T-helper 9 cell (primary cell): Measurements from ENCODE around the gene TUFT1.

Experiments
- DNase-seq: peaks from one replicate; pipeline ENCODE4 v3.0.0-alpha.2; 2020

The TUFT1 gene

GRCh38 chr1:151539321-151540020, 638 bp upstream of the TUFT1 start:
- no peak for DNase-seq

- DNase-seq: no peak
Observed at GRCh38 chr1:151540982-151541377, 871 bp downstream of the TUFT1 start.

GRCh38 chr1:151541752-151542151, 1.6 kb downstream of the TUFT1 start:
- no peak for DNase-seq

GRCh38 chr1:151542710-151543129, 2.6 kb downstream of the TUFT1 start:
- DNase-seq: no peak

DNA sequence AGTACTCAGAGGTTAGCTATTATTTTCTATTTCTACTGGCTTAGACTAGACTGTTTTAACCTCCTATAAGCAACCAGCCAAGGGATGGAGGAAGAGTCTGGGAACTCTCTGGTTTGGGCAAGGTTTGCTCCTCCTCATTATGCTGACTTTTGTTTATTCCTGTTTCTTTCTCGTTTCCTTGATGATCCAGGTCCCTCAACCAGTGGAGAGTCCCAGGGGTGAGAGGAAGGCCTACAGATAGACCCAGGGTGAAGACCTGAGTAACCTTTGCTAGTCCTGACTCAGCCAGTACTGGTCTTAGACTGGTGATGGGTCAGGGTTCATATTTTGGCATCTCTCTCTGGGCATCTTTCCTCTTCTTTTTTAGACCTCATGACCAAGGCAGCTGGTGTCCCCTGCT, 5.4 kb downstream of the TUFT1 start:
- no peak for DNase-seq

DNA sequence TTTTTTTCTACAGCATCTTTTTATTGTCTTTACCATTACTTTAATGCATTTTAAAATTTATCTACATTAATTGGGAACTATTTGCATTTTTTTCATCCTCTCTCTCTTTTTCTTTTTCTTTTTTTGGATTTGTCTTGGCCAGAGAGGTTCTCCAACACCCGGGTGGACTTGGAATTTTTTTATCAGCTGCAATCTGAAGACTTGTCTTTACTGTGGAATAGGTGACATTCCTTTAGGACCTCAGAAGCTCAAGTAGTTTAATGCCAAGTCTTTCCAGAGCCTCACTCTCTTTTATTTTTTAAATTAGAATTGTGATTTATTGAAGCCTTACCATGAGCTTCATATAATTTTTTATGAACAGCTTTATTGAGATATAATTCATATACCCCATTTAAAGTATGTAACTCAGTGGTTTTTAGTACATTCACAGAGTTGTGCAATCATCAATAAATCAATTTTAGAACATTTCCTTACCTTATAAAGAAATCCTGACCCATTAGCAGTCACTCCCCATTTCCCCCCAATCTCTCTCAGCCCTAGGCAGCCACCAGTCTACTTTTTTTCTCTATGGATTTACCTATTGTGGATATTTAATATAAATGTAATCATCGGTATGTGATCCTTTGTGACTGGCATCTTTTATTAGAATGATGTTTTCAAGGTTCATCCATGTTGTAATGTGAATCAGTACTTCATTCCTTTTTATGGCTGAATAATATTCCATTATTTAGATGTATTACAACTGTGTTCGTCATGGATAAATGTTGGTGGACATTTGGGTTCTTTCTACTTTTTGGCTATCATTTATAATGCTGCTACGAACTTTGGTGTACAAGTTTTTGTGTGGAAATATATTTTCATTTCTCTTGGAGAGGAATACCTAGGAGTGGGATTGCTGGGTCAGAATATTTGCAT, 6.2 kb downstream of the TUFT1 start:
- DNase-seq: no peak

DNA sequence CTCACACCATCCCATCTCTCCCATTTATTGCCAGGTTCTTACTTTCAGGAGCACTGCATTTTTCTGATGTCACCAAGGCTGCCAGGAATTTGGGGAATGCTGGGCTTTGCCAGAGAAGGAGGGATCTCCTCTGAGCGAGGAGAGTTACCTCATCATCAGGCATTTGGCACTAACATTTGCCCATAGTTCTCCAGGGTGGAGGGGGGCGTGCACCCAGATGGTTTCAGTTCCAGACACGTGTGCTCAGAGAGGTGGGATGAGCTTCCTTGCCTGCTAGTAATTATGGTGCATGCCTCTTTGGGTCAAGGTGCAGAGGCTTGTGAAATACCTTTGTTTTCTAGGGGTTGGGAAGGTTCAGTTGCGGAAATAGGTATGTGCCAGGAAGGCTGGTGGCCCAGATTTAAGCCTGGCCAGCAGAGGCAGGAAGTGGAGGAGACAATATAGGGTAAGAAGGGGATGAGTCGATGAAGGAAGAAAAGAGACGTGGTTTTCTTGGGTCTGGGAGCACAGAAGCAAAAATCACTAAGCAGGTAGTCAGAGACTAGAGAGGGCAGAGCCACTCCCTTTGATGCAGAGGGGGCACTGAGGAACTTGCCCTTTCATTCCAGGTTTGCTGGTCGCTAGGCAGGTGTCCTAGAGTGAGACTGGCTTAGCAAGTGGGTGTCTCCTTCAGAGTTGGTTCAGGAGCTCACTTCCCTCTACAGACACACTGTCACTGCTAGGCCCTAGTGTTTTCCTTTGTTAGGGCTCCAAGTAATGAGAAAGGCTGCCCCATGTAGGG, 7.2 kb downstream of the TUFT1 start:
- DNase-seq: no peak

- DNase-seq: no peak
Observed at GRCh38 chr1:151547900-151548230, 7.8 kb downstream of the TUFT1 start.

DNA sequence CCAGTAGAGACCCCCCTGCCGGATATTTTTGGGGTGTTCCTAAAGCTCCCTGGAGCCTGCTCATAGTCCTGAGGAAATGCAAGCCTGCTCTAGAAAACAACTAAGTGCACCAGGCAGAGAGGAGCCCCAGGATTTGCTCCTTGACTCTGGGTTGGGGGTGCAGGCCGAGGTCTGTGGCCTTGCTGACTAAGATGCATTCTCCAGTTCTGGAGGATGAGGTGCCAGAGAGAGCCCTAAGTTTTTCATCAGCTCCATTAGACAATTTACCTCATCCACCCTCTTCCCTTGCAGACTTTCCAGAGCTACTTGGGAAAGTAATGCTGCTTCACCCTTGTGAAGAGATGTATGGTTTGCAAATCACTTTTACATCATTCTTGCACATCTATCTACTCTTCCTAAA, 9.1 kb downstream of the TUFT1 start:
- no peak for DNase-seq

- no peak for DNase-seq
Observed at GRCh38 chr1:151553659-151554058, 13.6 kb downstream of the TUFT1 start.

- no peak for DNase-seq
Observed at GRCh38 chr1:151556052-151556451, 15.9 kb downstream of the TUFT1 start.

- DNase-seq: no peak
Observed at GRCh38 chr1:151562661-151563060, 22.6 kb downstream of the TUFT1 start.

GRCh38 chr1:151563376-151563775, 23.3 kb downstream of the TUFT1 start:
- no peak for DNase-seq

DNA sequence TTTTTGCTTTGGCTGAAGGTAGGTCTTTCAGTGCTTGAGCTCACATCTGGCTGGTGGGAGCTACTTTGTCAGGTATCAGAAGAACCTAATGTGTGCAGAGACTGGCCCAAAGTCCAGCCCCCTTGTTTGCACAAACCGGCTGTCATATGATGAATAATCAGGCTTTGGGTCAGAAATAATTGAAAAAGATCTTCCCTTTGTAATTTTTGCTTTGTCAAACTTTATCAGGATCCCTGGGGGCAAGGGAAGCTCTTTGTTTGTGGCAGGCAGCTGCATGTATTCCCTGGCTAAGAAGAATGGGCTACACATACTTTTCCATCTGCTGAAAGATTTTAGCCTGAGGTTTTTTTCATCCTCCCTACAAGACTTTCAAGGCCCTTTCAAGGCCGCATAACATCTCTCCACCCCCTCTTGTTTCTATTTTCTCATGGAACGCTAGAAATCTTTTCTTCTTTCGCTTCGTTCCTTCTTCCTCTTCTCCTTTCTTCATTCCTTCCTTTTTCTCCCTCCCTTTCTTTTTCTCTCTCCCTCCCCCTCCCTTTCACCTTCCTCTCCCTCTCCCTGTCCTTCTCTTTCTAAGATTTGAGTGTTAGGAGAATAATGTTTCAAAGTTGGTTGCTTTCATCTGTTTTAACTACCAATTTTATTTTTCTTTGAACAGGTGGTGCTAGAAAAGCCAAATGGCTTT, 25.5 kb downstream of the TUFT1 start:
- DNase-seq: no peak

GRCh38 chr1:151568626-151569088, 28.5 kb downstream of the TUFT1 start:
- DNase-seq: peak; percentile 5

GRCh38 chr1:151570819-151571218, 30.7 kb downstream of the TUFT1 start:
- no peak for DNase-seq

DNA sequence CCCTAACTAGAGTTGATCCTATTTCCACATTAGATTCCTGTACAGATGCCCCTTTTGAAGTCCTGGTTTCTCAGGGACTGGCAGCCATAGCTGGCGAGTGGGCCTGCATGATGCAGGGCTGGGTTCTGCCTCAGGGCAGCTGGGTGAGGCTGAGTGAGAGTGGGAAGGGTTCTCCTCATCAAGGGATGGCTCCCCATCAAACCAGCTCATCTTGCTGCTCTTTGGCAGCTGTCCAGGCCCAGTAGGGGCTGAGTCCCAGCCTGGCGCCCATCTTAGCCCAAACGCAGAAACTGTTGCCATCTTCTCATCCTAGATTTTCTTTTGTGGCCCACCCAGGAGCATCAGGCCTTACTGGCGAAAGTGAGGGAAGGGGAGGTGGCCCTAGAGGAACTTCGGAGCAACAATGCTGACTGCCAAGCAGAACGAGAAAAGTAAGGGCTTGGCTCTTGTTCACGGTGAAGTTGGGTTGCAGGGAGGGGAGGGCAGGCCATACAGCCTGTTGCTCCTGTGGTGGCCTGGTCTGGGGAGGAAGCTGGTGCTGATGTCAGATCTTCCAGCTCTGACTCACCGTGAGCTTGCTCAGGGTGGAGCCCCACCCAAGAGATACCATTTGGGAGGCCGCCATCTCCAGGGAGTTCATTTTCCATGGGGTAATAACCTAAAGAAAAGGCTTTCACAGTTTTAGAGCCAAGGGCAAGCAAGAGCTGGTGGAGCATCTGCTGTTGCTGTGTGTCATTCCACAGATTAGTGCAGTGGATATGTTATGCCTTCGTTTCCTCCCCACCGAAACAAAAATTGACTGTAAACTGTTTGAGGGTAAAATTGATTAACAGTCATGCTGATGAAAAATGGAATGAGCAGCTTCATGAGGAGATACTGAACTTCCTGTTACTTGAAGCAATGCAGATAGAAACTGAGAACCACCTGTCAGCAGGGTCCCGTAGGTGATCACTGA, 34.7 kb downstream of the TUFT1 start:
- DNase-seq: no peak

DNA sequence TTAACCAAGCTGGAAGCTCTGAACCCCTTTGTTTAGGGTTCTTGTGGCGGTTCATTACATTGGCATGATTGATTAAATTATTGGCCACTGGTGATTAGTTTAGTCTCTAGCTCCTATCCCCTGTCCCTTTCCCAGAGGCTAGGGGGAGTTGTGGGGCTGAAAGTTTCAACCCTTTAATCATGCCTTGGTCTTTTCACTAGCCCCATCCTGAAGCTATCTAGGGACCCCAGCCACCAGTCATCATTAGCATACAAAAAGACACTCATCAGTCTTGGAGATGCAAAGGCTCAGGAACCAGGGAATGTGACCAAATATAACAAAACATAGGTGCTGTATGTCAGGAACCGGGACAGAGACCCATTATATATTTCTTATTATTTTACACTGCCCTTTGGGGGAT, 37.1 kb downstream of the TUFT1 start:
- DNase-seq: no peak

- no peak for DNase-seq
Observed at GRCh38 chr1:151578941-151579340, 38.8 kb downstream of the TUFT1 start.

DNA sequence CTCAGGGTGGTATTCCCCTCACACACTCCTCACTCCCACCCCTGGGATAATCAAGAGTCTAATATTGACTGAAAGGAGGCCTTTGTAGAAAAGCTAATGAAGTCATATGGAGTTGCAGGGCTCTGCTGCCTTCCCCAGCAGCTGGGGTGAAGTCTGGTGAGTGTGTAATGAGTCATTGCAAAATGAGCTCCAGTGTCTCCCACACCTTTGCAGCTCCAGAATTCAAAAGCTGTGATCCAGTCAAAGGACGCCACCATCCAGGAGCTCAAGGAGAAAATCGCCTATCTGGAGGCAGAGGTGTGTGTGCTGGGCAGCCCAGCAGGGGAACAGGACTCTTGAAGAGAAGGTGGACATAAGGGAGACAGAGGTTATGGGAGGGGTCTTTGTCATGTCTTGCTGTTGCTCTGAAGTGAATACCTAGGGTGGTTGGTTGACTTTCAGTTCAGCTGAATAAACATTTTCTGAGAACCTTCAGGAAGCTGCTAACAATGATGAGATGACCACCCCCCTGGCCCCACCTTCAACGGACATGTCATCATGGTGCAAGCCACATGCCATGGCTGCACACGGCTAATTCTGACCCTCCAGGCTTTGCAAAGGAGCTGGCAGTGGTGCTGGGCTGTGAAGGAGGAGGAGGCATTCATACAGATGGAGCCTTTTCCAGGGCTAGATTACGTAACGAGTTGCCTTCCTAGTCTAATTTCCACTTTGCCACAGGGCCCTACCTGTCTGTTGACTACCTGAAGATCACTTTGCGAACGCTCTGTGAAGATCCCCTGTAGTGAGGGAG, 39.5 kb downstream of the TUFT1 start:
- no peak for DNase-seq

- DNase-seq: no peak
Observed at GRCh38 chr1:151581451-151581850, 41.3 kb downstream of the TUFT1 start.
